Measurements from ENCODE around the gene HPCAL1.

DNA sequence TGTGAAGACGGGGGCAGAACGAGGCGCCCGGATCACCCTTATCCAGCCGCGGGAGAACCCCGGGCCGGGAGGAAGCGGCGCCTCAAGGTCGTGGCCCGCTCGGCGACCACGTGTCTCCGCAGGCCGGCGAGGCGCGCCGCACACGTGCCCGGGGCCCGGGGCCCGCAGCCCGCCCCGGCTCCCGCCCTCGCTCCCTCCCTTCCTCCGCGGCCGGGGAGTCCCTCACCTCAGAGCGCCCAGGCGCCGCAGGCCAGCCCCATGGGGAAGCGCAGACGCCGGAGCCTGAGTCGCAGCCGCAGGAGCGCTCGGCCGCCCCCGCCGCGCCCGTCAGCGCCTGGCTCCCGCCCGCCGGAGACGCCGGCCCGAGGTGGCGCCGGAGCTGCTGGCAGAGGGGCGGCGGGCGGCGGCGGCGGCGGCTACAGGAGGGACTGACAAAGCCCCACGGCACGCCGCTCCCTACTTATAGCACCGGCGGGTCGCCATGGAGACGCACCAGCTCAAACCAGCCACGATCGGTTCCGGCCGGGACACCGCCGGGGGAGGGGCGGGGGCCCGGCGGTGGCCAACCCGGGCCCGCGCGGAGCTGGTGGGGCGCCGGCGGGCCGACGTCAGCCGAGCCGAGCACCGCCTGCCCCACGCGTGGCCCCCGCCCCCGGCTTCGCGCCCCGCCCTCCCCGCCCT lies 145.3 kb downstream of the HPCAL1 start, which contains the start of gene ODC1:
- TF ChIP-seq POLR2A (IDR thresholded peaks at IDR 0.05; ENCODE audit: low read depth) = no peak
- TF ChIP-seq, protein P1, sequence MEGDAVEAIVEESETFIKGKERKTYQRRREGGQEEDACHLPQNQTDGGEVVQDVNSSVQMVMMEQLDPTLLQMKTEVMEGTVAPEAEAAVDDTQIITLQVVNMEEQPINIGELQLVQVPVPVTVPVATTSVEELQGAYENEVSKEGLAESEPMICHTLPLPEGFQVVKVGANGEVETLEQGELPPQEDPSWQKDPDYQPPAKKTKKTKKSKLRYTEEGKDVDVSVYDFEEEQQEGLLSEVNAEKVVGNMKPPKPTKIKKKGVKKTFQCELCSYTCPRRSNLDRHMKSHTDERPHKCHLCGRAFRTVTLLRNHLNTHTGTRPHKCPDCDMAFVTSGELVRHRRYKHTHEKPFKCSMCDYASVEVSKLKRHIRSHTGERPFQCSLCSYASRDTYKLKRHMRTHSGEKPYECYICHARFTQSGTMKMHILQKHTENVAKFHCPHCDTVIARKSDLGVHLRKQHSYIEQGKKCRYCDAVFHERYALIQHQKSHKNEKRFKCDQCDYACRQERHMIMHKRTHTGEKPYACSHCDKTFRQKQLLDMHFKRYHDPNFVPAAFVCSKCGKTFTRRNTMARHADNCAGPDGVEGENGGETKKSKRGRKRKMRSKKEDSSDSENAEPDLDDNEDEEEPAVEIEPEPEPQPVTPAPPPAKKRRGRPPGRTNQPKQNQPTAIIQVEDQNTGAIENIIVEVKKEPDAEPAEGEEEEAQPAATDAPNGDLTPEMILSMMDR (IDR thresholded peaks at IDR 0.05) = no peak
- peak in 1 of 2 donors; percentile 2 for TF ChIP-seq POLR2AphosphoS5 (IDR thresholded peaks at IDR 0.05)
